RPMI8226 (cell line): ENCODE data around the gene HLF.

Source experiments
- DNase-seq: peaks from one replicate; pipeline ENCODE4 v3.0.0-alpha.2; 2015

Gene HLF

DNA sequence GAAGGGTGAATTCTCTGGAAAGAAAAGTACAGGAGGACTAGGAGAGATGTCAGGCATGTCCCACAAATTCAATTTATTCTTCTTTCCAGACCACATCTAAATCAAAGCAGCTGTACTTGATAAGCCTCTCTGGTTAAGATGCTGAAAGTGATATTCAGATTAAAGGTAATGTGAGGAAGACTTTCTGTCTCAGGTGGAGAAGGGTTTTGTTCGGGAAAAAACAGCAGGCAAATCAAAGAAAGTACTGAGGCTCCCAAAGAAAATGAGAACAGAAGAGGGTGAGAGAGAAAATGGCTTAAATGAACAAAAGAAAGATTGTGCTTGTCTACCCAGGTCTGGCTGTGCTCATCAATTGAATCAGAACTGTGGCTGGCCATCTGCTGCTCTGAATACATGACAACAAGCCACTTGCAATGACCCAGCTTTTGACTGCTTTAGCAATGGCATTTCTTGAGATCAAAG is 101.3 kb downstream of the HLF start:
- no peak for DNase-seq

DNA sequence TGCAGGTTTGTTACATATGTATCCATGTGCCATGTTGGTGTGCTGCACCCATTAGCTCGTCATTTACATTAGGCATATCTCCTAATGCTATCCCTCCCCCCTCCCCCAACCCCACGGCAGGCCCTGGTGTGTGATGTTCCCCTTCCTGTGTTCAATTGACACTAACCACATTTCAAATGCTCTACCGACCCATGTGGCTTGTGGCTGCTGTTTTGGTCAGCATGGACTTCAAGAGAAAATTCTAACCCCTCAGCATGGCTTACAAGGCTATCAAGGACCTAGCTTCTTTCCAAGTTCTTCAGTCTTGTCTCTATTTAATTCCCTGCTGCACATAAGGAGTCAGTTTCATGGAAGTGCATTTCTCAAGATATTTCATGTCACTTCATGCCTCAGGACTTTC is 103.9 kb downstream of the HLF start:
- DNase-seq, result no peak
